ENCODE data around the gene CRABP1. TPM values are rescaled to one million over a fixed set of nuclear protein-coding genes. Genes with fewer than 3 reads are reported as not detected.
A peak's percentile ranks its signal among the peaks of the same experiment; 100 is the strongest.

Gene CRABP1
- total and polyA plus RNA-seq, 2 experiments from 2014 or later, result 8.7 to 28.2 TPM

DNA sequence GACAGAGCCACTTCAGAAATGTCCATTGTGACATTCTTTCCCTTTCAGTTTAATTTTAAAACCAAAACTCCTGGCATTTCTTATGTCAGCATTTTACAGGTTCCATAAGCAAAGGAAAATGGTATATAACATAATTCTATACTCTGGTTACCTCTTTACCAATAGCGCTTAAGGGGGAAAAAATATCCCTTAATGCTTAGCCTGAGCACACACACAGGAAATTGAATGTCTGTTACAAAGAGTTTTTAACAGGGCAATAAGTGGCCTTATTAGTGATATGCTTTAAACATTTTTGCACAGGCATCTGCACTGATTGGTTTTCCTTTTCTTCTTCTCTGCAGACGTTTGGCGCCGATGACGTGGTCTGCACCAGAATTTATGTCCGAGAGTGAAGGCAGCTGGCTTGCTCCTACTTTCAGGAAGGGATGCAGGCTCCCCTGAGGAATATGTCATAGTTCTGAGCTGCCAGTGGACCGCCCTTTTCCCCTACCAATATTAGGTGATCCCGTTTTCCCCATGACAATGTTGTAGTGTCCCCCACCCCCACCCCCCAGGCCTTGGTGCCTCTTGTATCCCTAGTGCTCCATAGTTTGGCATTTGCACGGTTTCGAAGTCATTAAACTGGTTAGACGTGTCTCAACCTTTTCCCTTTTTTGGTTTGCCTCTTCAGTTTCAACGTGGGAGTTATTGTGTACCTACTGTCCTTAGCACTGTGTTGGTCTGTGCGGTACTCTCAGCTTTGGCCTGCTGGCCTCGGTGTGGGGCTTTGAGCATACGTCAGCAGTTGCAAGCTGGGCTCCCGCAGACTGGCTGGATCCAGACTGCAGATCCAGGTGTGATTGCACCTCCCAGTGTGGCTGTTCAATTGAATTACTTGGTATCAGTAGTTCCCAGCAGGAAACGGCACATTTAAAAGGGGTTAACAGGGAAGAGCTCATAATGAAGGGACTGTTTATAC, 7.7 kb downstream of the CRABP1 start:
- Histone ChIP-seq H3K27ac (no peak overlapping the region), H3K4me3 (no peak overlapping the region), H3K4me1 (ENCODE audit: low read depth) (peaks cover 23% of the 10 kb centered on the region), H3K9me3 (ENCODE audit: low read depth) (no peaks in the 10 kb centered on the region), H3K27me3 (no peaks in the 10 kb centered on the region), H3K36me3 (no peaks in the 10 kb centered on the region)
- TF ChIP-seq CTCF (IDR thresholded peaks at IDR 0.05; ENCODE audit: low read depth, low read length), result no peak
- DNase-seq (ENCODE audit: low read depth in 1 of 2, low spot score in 1 of 2), result peak in 1 of 2 donors; percentile 27

DNA sequence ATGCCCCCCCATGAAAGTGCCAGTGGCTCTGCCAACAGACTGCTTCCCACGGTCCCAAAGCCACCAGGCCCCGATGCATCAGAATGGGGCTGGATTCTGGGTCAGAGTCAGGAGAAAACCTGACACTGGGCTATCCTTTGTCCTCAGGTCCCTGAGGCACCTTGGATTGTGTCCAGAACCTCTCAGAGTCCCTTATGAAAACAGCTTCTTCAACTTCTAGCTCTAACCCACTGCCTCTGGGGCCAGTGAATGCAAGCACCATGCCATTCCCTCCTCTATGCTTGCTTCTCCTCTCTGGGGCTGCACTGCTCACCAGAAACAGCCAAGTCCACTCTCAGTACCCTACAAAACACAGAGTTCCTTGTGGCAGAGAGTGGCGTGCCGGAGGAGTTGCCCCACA, 9.9 kb downstream of the CRABP1 start:
- Histone ChIP-seq H3K4me1 (ENCODE audit: low read depth) (peaks cover 16% of the 10 kb centered on the region), H3K36me3 (no peaks in the 10 kb centered on the region)
- no peak for TF ChIP-seq CTCF (IDR thresholded peaks at IDR 0.05; ENCODE audit: low read depth, low read length)

DNA sequence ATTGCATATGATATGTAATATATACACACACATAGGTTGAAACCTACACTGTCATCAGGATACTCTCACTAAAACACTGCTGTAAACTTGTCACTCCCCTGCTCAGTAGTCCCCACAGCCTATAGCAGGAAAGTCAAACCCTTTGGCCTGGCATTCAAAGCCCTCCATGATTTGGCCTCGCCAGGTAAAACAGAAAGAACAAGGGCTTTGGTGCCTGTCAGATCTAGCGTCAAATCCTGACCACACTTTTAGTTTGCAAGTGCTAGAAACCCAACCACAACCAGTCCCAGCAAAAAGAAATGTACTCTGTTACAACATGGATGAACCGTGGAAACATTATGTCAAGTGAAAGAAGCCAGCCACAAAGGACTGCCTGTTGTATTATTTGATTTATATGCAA, 11.4 kb downstream of the CRABP1 start:
- Histone ChIP-seq H3K27ac (no peak overlapping the region), H3K4me3 (no peak overlapping the region), H3K9me3 (ENCODE audit: low read depth) (no peaks in the 10 kb centered on the region), H3K27me3 (no peaks in the 10 kb centered on the region), H3K4me1 (ENCODE audit: low read depth) (peaks cover 16% of the 10 kb centered on the region), H3K36me3 (no peaks in the 10 kb centered on the region)
- no peak for TF ChIP-seq CTCF (IDR thresholded peaks at IDR 0.05; ENCODE audit: low read depth, low read length)
- DNase-seq (ENCODE audit: low read depth in 1 of 2, low spot score in 1 of 2), result no peak

More for the DNA sequence above, 9.9 kb downstream of the CRABP1 start:
- Histone ChIP-seq H3K27me3 (no peaks in the 10 kb centered on the region), H3K9me3 (ENCODE audit: low read depth) (no peaks in the 10 kb centered on the region), H3K27ac (no peak overlapping the region), H3K4me3 (no peak overlapping the region)
- DNase-seq (ENCODE audit: low read depth in 1 of 2, low spot score in 1 of 2), result no peak

- DNase-seq (ENCODE audit: low read depth in 1 of 2, low spot score in 1 of 2), result no peak
- no peak for TF ChIP-seq CTCF (IDR thresholded peaks at IDR 0.05; ENCODE audit: low read depth, low read length)
- Histone ChIP-seq H3K36me3 (no peaks in the 10 kb centered on the region), H3K27ac (no peak overlapping the region), H3K4me1 (ENCODE audit: low read depth) (peaks cover 1% of the 10 kb centered on the region), H3K27me3 (no peaks in the 10 kb centered on the region), H3K4me3 (no peak overlapping the region), H3K9me3 (ENCODE audit: low read depth) (no peaks in the 10 kb centered on the region)
Observed at GRCh38 chr15:78353093-78353492, 12.9 kb downstream of the CRABP1 start.

DNA sequence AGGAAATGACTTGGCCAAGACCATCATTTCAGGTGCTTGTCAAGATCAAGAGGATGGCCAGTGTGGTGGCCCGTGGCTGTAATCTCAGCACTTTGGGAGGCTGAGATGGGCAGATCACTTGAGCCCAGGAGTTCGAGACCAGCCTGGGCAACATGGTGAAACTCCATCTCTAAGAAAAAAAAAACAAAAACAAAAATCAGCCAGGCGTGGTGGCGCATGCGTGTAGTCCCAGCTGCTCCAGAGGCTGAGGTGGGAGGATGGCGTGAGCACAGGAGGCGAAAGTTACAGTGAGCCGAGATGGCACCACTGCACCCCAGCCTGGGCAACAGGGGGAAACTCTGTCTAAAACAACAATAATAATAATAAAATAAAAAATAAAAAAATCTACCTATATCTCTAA, 15.0 kb downstream of the CRABP1 start:
- Histone ChIP-seq H3K27ac (no peak overlapping the region), H3K4me3 (no peak overlapping the region), H3K27me3 (no peaks in the 10 kb centered on the region), H3K36me3 (no peaks in the 10 kb centered on the region), H3K9me3 (ENCODE audit: low read depth) (no peaks in the 10 kb centered on the region), H3K4me1 (ENCODE audit: low read depth) (peaks cover 13% of the 10 kb centered on the region)
- TF ChIP-seq CTCF (IDR thresholded peaks at IDR 0.05; ENCODE audit: low read depth, low read length), result no peak
- no peak for DNase-seq (ENCODE audit: low read depth in 1 of 2, low spot score in 1 of 2)

All from cardiac muscle cell (in vitro differentiated cells and primary cell).